HFFc6 (cell line): ENCODE results near the gene IRGQ. TPM values are rescaled to one million over a fixed set of nuclear protein-coding genes. Genes with fewer than 3 reads are reported as not detected.

Experiments used
- DNase-seq: peaks from one replicate; pipeline ENCODE4 v3.0.0-alpha.2; 2018
- H3K27ac Mint-ChIP-seq: 2 replicates; pipeline ENCODE4 v1.8.0; 2020; ENCODE audit warnings: mild to moderate bottlenecking, mixed read lengths
- H3K27me3 Mint-ChIP-seq: 2 replicates; pipeline ENCODE4 v1.8.0; 2021; ENCODE audit warnings: mild to moderate bottlenecking, moderate library complexity, mixed read lengths; ENCODE audit not compliant: insufficient read depth
- H3K36me3 Mint-ChIP-seq: 2 replicates; pipeline ENCODE4 v1.8.0; 2021; ENCODE audit warnings: low read depth, mixed read lengths
- H3K4me1 Mint-ChIP-seq: 2 replicates; pipeline ENCODE4 v1.8.0; 2020; ENCODE audit warnings: low read depth, mixed read lengths
- H3K4me3 Mint-ChIP-seq: 2 replicates; pipeline ENCODE4 v1.8.0; 2020; ENCODE audit warnings: mild to moderate bottlenecking, moderate library complexity, mixed read lengths
- H3K9me3 Mint-ChIP-seq: 2 replicates; pipeline ENCODE4 v1.8.0; 2020; ENCODE audit warnings: mild to moderate bottlenecking, mixed read lengths
- CTCF ChIP-seq: fragments of 200-600 bp; sonication (generic); IDR thresholded peaks from 2 replicates; pipeline ENCODE4 v1.5.0; 2021; ENCODE audit warnings: antibody characterized with exemption, mild to moderate bottlenecking
- total RNA-seq, 6 experiments: library from RNA; stranded (reverse); fragmentation: NEBNext Ultra II Directional; extraction: Animal tissue kit (Norgen Biotek cat#: 25700); gene quantifications; 2 replicates in 1 of 6; 3 replicates in 5 of 6; pipeline ENCODE4 v1.2.3, GENCODE V29; 2021

The IRGQ gene
- total RNA-seq, 6 experiments from 2014 or later, result 19.5 to 24.7 (median 21.2) TPM

- Mint-ChIP-seq H3K4me3 (peak overlapping the region; percentile 94), H3K27ac (peak overlapping the region; percentile 99), H3K36me3 (peaks cover 22% of the 10 kb centered on the region), H3K4me1 (peaks cover 26% of the 10 kb centered on the region), H3K27me3 (peaks cover 5% of the 10 kb centered on the region), H3K9me3 (no peaks in the 10 kb centered on the region)
- peak; percentile 90 for TF ChIP-seq CTCF
- peak; percentile 41 for DNase-seq
Observed at GRCh38 chr19:43594710-43595604, 977 bp downstream of the IRGQ start.

GRCh38 chr19:43594081-43594697 is 1.7 kb downstream of the IRGQ start:
- no peak for DNase-seq
- Mint-ChIP-seq H3K9me3 (no peaks in the 10 kb centered on the region), H3K27me3 (peaks cover 5% of the 10 kb centered on the region), H3K36me3 (peaks cover 23% of the 10 kb centered on the region), H3K4me3 (peak overlapping the region; percentile 94), H3K27ac (peak overlapping the region; percentile 62), H3K4me1 (peaks cover 26% of the 10 kb centered on the region)
- TF ChIP-seq CTCF, result no peak

- H3K27ac Mint-ChIP-seq, result no peak overlapping the region
Observed at GRCh38 chr19:43592800-43593350, 3.1 kb downstream of the IRGQ start.

GRCh38 chr19:43591904-43592772 is 3.8 kb downstream of the IRGQ start:
- H3K27ac Mint-ChIP-seq, result no peak overlapping the region
- peaks cover 12% of the 10 kb centered on the region for H3K4me1 Mint-ChIP-seq
- H3K27me3 Mint-ChIP-seq, result peaks cover 5% of the 10 kb centered on the region
- peaks cover 28% of the 10 kb centered on the region for H3K36me3 Mint-ChIP-seq
- TF ChIP-seq CTCF, result no peak
- H3K4me3 Mint-ChIP-seq, result no peak overlapping the region
- H3K9me3 Mint-ChIP-seq, result no peaks in the 10 kb centered on the region
- no peak for DNase-seq

More at GRCh38 chr19:43592800-43593350, 3.1 kb downstream of the IRGQ start:
- TF ChIP-seq CTCF, result no peak
- H3K4me1 Mint-ChIP-seq, result peaks cover 19% of the 10 kb centered on the region
- H3K9me3 Mint-ChIP-seq, result no peaks in the 10 kb centered on the region
- peaks cover 5% of the 10 kb centered on the region for H3K27me3 Mint-ChIP-seq
- DNase-seq, result no peak
- no peak overlapping the region for H3K4me3 Mint-ChIP-seq
- peaks cover 28% of the 10 kb centered on the region for H3K36me3 Mint-ChIP-seq

GRCh38 chr19:43589678-43590077 is 6.3 kb downstream of the IRGQ start:
- Mint-ChIP-seq H3K27ac (no peak overlapping the region), H3K4me3 (no peak overlapping the region), H3K36me3 (peaks cover 38% of the 10 kb centered on the region), H3K4me1 (peaks cover 11% of the 10 kb centered on the region), H3K9me3 (no peaks in the 10 kb centered on the region), H3K27me3 (peaks cover 2% of the 10 kb centered on the region)
- no peak for TF ChIP-seq CTCF
- no peak for DNase-seq
